HEK293 (cell line): Measurements from ENCODE around the gene DLX4.

Source experiments
- ATF2 ChIP-seq: fragments of 450-650 bp; formaldehyde crosslinking; IDR thresholded peaks from 2 replicates; pipeline ENCODE4 v1.5.1; 2016; ENCODE audit warnings: missing biosample characterization, missing genetic modification characterization, low read depth
- BCL11B ChIP-seq: fragments of 450-650 bp; formaldehyde crosslinking; IDR thresholded peaks from 2 replicates; pipeline ENCODE4 v1.5.1; 2016; ENCODE audit warnings: low read depth, missing biosample characterization, missing genetic modification characterization
- KLF16 ChIP-seq: fragments of 450-650 bp; formaldehyde crosslinking; IDR thresholded peaks from 2 replicates; pipeline ENCODE4 v1.5.1; 2017; ENCODE audit warnings: missing biosample characterization, missing genetic modification characterization
- MZF1 ChIP-seq: fragments of 450-650 bp; formaldehyde crosslinking; IDR thresholded peaks from 2 replicates; pipeline ENCODE4 v1.5.1; 2017; ENCODE audit warnings: missing biosample characterization, missing genetic modification characterization, borderline replicate concordance
- RBAK ChIP-seq: fragments of 450-650 bp; formaldehyde crosslinking; IDR thresholded peaks from 2 replicates; pipeline ENCODE4 v1.5.1; 2016; ENCODE audit warnings: missing biosample characterization, missing genetic modification characterization
- REST ChIP-seq: fragments of 450-650 bp; formaldehyde crosslinking; IDR thresholded peaks from 2 replicates; pipeline ENCODE4 v1.5.1; 2016; ENCODE audit warnings: missing biosample characterization, missing genetic modification characterization
- ZBTB10 ChIP-seq: fragments of 450-650 bp; formaldehyde crosslinking; IDR thresholded peaks from 2 replicates; pipeline ENCODE4 v1.5.1; 2016; ENCODE audit warnings: missing biosample characterization, missing genetic modification characterization
- ZFP41 ChIP-seq: fragments of 450-650 bp; formaldehyde crosslinking; IDR thresholded peaks from 2 replicates; pipeline ENCODE4 v1.5.1; 2016; ENCODE audit warnings: missing biosample characterization, missing genetic modification characterization, borderline replicate concordance
- ZNF121 ChIP-seq: fragments of 450-650 bp; formaldehyde crosslinking; IDR thresholded peaks from 2 replicates; pipeline ENCODE4 v1.5.1; 2016; ENCODE audit warnings: missing biosample characterization, missing genetic modification characterization
- ZNF132 ChIP-seq: fragments of 450-650 bp; formaldehyde crosslinking; IDR thresholded peaks from 2 replicates; pipeline ENCODE4 v1.5.1; 2017; ENCODE audit warnings: missing biosample characterization, missing genetic modification characterization, borderline replicate concordance
- ZNF155 ChIP-seq: fragments of 450-650 bp; formaldehyde crosslinking; IDR thresholded peaks from 2 replicates; pipeline ENCODE4 v1.5.1; 2016; ENCODE audit warnings: missing biosample characterization, missing genetic modification characterization
- ZNF223 ChIP-seq: fragments of 450-650 bp; formaldehyde crosslinking; IDR thresholded peaks from 2 replicates; pipeline ENCODE4 v1.5.1; 2016; ENCODE audit warnings: missing biosample characterization, missing genetic modification characterization
- ZNF239 ChIP-seq: fragments of 450-650 bp; formaldehyde crosslinking; IDR thresholded peaks from 2 replicates; pipeline ENCODE4 v1.5.1; 2016; ENCODE audit warnings: missing biosample characterization, missing genetic modification characterization
- ZNF24 ChIP-seq: fragments of 450-650 bp; formaldehyde crosslinking; IDR thresholded peaks from 2 replicates; pipeline ENCODE4 v1.5.1; 2016; ENCODE audit warnings: missing biosample characterization, missing genetic modification characterization
- ZNF324 ChIP-seq: fragments of 450-650 bp; formaldehyde crosslinking; IDR thresholded peaks from 2 replicates; pipeline ENCODE4 v1.5.1; 2016; ENCODE audit warnings: missing biosample characterization, missing genetic modification characterization
- ZNF394 ChIP-seq: fragments of 450-650 bp; formaldehyde crosslinking; IDR thresholded peaks from 2 replicates; pipeline ENCODE4 v1.5.1; 2016; ENCODE audit warnings: missing biosample characterization, missing genetic modification characterization, mild to moderate bottlenecking, moderate library complexity, borderline replicate concordance
- ZNF449 ChIP-seq: fragments of 450-650 bp; formaldehyde crosslinking; IDR thresholded peaks from 2 replicates; pipeline ENCODE4 v1.5.1; 2017; ENCODE audit warnings: missing biosample characterization, mild to moderate bottlenecking, missing genetic modification characterization, moderate library complexity
- ZNF518A ChIP-seq: fragments of 450-650 bp; formaldehyde crosslinking; conservative IDR thresholded peaks from 2 replicates; pipeline ENCODE4 v1.5.1; 2016; ENCODE audit warnings: low read depth, missing biosample characterization, missing genetic modification characterization
- ZNF548 ChIP-seq: fragments of 450-650 bp; formaldehyde crosslinking; IDR thresholded peaks from 2 replicates; pipeline ENCODE4 v1.5.1; 2016; ENCODE audit warnings: missing biosample characterization, missing genetic modification characterization
- ZNF561 ChIP-seq: fragments of 450-650 bp; IDR thresholded peaks from 2 replicates; pipeline ENCODE4 v1.5.1; 2018; ENCODE audit warnings: missing biosample characterization, missing genetic modification characterization, borderline replicate concordance
- ZNF621 ChIP-seq: fragments of 450-650 bp; formaldehyde crosslinking; IDR thresholded peaks from 2 replicates; pipeline ENCODE4 v1.5.1; 2017; ENCODE audit warnings: missing biosample characterization, missing genetic modification characterization
- ZNF654 ChIP-seq: fragments of 450-650 bp; formaldehyde crosslinking; IDR thresholded peaks from 2 replicates; pipeline ENCODE4 v1.5.1; 2016; ENCODE audit warnings: low read depth, missing biosample characterization, missing genetic modification characterization
- ZNF837 ChIP-seq: fragments of 450-650 bp; formaldehyde crosslinking; IDR thresholded peaks from 2 replicates; pipeline ENCODE4 v1.5.1; 2016; ENCODE audit warnings: missing biosample characterization, missing genetic modification characterization
- ZNF843 ChIP-seq: fragments of 450-650 bp; formaldehyde crosslinking; IDR thresholded peaks from 2 replicates; pipeline ENCODE4 v1.5.1; 2016; ENCODE audit warnings: missing biosample characterization, missing genetic modification characterization
- ZXDB ChIP-seq: fragments of 450-650 bp; formaldehyde crosslinking; IDR thresholded peaks from 2 replicates; pipeline ENCODE4 v1.5.1; 2016; ENCODE audit warnings: missing biosample characterization, missing genetic modification characterization

DLX4 gene

GRCh38 chr17:49976163-49976827 is 7.3 kb downstream of the DLX4 start (continued):
- TF ChIP-seq ZNF121 (tag by site-specific recombination) (peak; percentile 75), ZNF518A (tag by site-specific recombination) (no peak), ZNF155 (tag by site-specific recombination) (no peak), ZNF837 (tag by site-specific recombination) (no peak), ZNF324 (peak; percentile 76), ZBTB10 (tag by site-specific recombination) (no peak; the same call in 1 of the 2 replicates), ZNF561 (peak; percentile 94), ZNF223 (tag by site-specific recombination) (no peak), ZNF843 (tag by site-specific recombination) (peak; percentile 99), REST (tag by site-specific recombination) (no peak; the same call in 1 of the 2 replicates), ZFP41 (tag by site-specific recombination) (no peak), ZNF394 (tag by site-specific recombination) (peak; percentile 67; the same call in 1 of the 2 replicates), MZF1 (0 out of 2 replicates have a peak, but pooled peaks have one; percentile 68), ZXDB (peak; percentile 95), ZNF621 (no peak), ZNF449 (peak; percentile 97), ZNF654 (tag by site-specific recombination) (no peak), ZNF239 (tag by site-specific recombination) (no peak), KLF16 (tag by site-specific recombination) (peak; percentile 83), RBAK (tag by site-specific recombination) (no peak), ZNF132 (no peak), ATF2 (tag by site-specific recombination) (peak; percentile 56; the same call in 1 of the 2 replicates), BCL11B (tag by site-specific recombination) (no peak), ZNF548 (no peak), ZNF24 (peak; percentile 95)
